Mucosa of stomach (tissue), 1 donor: ENCODE data around the gene GPATCH4.
A peak's percentile ranks its signal among the peaks of the same experiment; 100 is the strongest.

Experiments
- H3K27me3 ChIP-seq: one replicate; pipeline ENCODE4 v1.7.0; 2013; ENCODE audit warnings: mild to moderate bottlenecking, low read length; ENCODE audit not compliant: control insufficient read depth, insufficient read depth
- H3K36me3 ChIP-seq: one replicate; pipeline ENCODE4 v1.7.0; 2013; ENCODE audit warnings: low read length; ENCODE audit not compliant: control insufficient read depth, insufficient read depth
- H3K4me1 ChIP-seq: one replicate; pipeline ENCODE4 v1.7.0; 2013; ENCODE audit warnings: mild to moderate bottlenecking, low read length; ENCODE audit not compliant: control insufficient read depth, insufficient read depth
- H3K4me3 ChIP-seq: one replicate; pipeline ENCODE4 v1.7.0; 2013; ENCODE audit warnings: low read length
- H3K9ac ChIP-seq: one replicate; pipeline ENCODE4 v1.7.0; 2013; ENCODE audit warnings: mild to moderate bottlenecking, low read length, moderate library complexity
- H3K9me3 ChIP-seq: one replicate; pipeline ENCODE4 v1.7.0; 2013; ENCODE audit warnings: mild to moderate bottlenecking, low read length, moderate library complexity; ENCODE audit not compliant: control insufficient read depth
- donor health status: Pancreatic carcinoma.

Gene GPATCH4

DNA sequence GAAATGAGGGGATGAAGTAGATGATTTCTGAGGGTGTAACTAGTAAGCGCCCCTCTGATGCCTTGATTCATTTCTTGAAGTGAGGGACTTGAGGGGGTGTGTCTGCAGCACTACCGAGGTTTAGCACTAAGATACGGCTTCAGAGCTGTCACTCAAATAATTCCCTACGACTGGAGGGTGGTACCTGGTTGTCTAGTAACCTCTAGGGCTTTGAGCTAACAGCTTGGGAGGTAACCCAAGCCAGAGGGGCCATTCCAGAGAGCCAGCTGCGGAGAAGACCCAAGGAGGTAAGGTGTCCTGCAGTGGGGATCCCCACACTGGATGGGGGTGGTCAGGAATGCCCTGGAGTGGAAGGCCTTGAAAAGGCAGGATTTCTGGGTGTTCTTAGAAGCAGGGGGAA, 21.8 kb downstream of the GPATCH4 start, which contains the start of gene TTC24:
Gene TTC24, plus strand, starts transcription at position 252 of the 400 bp plus-strand sequence. CDS start 1,642 bp downstream, outside the sequence.
- no peaks in the 10 kb centered on the region for H3K9me3 ChIP-seq
- no peaks in the 10 kb centered on the region for H3K27me3 ChIP-seq
- H3K4me1 ChIP-seq: peaks cover 22% of the 10 kb centered on the region
- no peak within 1 kb of the TSS for H3K9ac ChIP-seq
- no peak within 1 kb of the TSS for H3K4me3 ChIP-seq
- no peaks in the 10 kb centered on the region for H3K36me3 ChIP-seq

DNA sequence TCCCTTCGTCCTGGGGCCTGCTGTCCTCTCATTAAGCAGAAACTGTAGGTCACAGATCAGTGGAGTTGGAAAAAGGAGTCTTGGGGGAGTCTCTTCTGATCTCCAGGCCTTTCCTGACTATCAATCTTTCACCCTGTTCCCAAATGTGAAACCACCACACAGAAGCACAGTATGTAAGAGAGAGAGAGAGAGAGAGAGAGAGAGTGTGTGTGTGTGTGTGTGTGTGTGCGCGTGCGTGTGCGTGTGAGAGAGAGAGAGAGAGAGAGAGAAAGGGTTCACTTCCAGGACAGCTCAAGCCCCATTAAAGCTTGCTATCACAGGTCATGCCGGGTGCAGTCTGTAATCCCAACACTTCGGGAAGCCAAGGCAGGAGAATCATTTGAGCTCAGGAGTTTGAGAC, 23.2 kb downstream of the GPATCH4 start:
- H3K4me1 ChIP-seq: peaks cover 16% of the 10 kb centered on the region
- H3K9me3 ChIP-seq: no peaks in the 10 kb centered on the region
- H3K9ac ChIP-seq: peak overlapping the region; percentile 56
- H3K27me3 ChIP-seq: no peaks in the 10 kb centered on the region
- no peaks in the 10 kb centered on the region for H3K36me3 ChIP-seq
- H3K4me3 ChIP-seq: no peak overlapping the region

DNA sequence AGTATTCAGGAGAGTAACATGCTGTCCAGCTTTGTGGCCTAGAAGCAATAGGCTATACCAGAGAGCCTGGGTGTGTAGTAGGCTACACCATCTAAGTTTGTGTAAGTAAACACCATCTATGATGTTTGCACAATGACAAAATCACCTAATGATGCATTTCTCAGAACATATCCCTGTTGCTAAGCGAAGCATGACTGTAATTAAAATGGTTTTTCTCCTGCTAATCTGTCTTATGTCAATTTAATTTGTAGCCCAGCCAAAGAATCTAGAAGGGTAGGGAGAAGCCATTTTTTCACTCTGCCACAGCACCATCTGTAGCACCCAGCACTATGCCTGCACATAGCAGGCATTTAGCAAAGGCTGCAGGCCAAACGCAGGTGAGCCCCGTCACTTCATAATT, 23.7 kb downstream of the GPATCH4 start:
- Histone ChIP-seq H3K27me3 (no peaks in the 10 kb centered on the region), H3K4me3 (no peak overlapping the region), H3K36me3 (no peaks in the 10 kb centered on the region), H3K9ac (peak overlapping the region; percentile 56), H3K4me1 (peaks cover 20% of the 10 kb centered on the region), H3K9me3 (no peaks in the 10 kb centered on the region)

DNA sequence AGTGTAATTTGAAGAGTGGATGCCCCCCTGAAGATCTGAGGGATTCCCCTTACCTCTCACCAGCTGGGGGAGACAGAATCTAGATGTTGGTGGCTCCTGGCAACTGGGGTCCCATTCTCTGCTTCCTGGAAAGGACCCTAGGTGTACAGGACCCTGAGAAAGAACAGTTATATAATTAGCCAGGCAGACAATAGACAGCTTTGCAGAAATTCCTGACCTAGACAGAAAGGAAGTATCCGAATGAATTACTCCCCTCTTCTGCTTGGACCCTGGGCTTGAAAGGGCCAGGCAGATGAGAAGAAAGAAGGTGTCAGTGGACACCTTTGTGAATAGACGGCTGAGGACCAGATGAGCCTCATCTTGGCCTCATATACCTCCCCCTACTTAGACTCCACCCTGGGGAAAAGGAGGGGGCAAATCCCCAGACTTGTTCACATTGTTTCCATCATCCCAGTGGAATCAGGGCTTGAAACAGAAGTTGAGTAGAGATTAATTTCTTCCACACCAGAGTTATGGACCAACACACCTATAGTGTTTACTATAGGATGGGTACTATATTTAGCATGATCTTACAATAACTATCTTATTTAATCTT, 27.1 kb downstream of the GPATCH4 start:
- Histone ChIP-seq H3K9me3 (no peaks in the 10 kb centered on the region), H3K4me3 (no peak overlapping the region), H3K27me3 (no peaks in the 10 kb centered on the region), H3K9ac (no peak overlapping the region), H3K4me1 (peaks cover 37% of the 10 kb centered on the region), H3K36me3 (no peaks in the 10 kb centered on the region)

DNA sequence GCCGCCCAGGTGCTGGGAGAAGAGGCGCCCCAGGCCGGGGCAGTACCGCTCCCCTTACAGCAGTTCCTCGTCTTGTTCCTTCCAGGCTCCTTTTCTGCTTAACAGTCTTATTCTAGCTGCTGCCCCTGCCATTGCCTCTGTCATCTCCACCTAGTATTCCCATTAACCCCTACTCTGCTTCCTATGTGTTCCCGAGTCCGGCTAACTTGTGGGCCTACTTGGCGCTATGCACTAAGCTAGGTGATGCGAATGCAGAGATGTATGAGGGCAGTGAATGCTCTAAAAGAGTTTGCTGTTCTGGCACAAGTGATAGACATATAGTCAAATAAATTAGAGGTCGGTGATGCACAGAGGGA, 28.6 kb downstream of the GPATCH4 start:
- peaks cover 32% of the 10 kb centered on the region for H3K4me1 ChIP-seq
- peak overlapping the region; percentile 2 for H3K4me3 ChIP-seq
- no peaks in the 10 kb centered on the region for H3K36me3 ChIP-seq
- no peaks in the 10 kb centered on the region for H3K27me3 ChIP-seq
- H3K9me3 ChIP-seq: no peaks in the 10 kb centered on the region
- H3K9ac ChIP-seq: peak overlapping the region; percentile 42

DNA sequence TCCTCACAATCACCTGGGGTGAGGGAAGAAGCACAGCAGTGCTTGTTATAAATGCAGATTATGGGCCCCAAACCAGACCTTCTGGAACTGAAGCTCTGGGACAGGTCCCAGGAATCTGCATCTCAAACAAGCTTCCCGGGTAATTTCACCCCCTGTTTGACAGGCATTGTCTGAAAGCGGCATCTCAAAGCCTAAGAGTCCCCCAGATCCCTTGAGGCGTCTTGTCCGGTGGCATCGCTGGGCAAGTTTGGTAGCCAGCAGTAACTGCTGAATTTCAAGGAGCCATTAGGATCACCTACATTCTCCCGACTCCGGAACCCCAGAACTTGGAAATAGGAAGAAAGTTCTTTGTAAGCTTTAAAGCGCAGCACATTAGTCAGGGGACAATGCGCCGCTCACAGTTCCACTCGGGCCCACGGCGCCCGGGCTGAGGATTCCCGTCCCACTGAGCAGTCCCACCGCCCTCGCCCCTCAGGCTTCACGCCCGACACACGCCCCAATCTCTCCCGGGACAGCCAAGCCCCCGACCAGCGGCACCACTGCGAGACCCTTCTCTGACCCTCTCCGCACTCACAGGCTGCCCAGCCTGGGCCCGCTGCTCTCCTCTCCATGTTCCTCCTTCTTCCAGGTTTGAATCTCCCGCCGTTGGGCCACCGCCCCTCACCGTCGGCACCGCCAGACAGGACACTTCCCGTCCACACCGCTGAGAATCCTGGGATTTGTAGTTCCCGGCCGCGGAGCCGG, 29.2 kb downstream of the GPATCH4 start, which contains the start of gene IQGAP3:
Gene IQGAP3, minus strand, starts transcription at position 647 of the 744 bp plus-strand sequence. Its CDS starts 36 bp downstream, at position 611.
- H3K27me3 ChIP-seq: no peaks in the 10 kb centered on the region
- peak within 1 kb of the TSS; percentile 42 for H3K9ac ChIP-seq
- peaks cover 32% of the 10 kb centered on the region for H3K4me1 ChIP-seq
- no peaks in the 10 kb centered on the region for H3K9me3 ChIP-seq
- no peaks in the 10 kb centered on the region for H3K36me3 ChIP-seq
- peak within 1 kb of the TSS; percentile 2 for H3K4me3 ChIP-seq

DNA sequence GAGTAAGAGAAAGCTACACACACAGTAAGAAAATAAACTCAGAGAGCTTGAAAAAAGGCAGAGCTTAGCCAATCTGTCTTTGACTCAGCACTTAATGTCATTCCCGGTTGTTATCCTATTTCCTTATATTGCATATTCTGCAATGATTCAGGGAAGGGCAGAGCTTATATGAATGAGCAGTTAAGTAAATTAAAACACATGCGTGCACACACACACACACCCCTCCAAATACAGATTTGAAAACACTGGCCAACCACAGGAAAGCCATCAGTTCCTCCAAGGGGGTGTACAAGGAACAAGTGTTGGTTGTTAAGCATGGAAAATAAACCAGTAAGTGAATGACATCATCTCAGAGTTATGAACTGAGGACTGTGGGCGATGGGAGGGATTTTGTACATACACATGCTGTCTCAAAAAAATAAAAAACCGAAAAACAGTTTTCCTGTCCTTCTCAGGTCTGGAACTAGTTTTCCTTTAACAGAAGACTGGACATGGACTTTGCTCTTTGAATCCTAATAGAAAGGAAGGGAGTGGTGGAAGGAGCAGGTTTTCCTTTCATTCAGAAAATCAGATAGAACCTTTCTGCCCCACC, 29.9 kb downstream of the GPATCH4 start:
- peaks cover 26% of the 10 kb centered on the region for H3K4me1 ChIP-seq
- no peaks in the 10 kb centered on the region for H3K9me3 ChIP-seq
- no peaks in the 10 kb centered on the region for H3K27me3 ChIP-seq
- H3K9ac ChIP-seq: peak overlapping the region; percentile 42
- H3K4me3 ChIP-seq: no peak overlapping the region
- no peaks in the 10 kb centered on the region for H3K36me3 ChIP-seq

DNA sequence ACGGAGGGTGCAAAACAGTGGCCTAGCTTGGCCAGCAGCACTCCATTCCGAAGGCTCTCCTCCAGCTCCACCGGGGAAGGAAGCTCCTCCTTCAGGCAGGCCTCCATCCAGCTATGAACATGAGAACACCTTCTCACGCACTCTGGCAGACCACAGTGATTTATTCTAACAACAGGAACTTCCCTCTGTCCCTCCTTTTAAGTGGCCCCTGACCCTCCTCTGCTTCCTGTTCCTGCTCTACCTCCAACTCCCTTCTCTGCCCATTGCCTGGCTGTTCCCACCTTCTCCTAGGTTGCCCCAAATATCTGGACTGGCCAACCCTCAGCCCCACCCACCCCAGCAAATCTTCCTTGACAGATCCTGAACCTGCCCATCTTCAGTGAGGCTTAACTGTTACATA, 34.8 kb downstream of the GPATCH4 start:
- Histone ChIP-seq H3K9ac (no peak overlapping the region), H3K9me3 (no peaks in the 10 kb centered on the region), H3K27me3 (no peaks in the 10 kb centered on the region), H3K4me1 (peaks cover 10% of the 10 kb centered on the region), H3K36me3 (no peaks in the 10 kb centered on the region), H3K4me3 (no peak overlapping the region)

DNA sequence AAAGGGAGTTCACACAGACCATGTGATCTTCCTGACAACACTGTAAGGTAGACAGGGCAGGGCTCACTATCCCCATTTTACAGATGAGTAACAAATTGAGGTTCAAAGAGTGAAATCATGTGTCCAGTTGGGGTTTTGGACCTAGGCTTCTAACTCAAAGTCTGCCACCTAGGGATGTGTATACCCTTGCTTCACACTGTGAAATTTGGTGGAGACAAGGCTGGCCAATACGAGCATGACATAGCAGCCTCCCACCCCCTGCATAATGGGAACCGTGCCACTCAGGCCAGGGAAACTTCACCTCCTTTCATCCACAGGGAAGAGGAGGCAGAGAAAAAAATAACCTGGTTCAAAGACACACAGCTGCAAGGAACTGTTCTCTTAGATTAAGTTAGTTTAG, 35.8 kb downstream of the GPATCH4 start:
- Histone ChIP-seq H3K4me3 (no peak overlapping the region), H3K36me3 (no peaks in the 10 kb centered on the region), H3K9ac (no peak overlapping the region), H3K9me3 (no peaks in the 10 kb centered on the region), H3K27me3 (no peaks in the 10 kb centered on the region), H3K4me1 (peaks cover 8% of the 10 kb centered on the region)

DNA sequence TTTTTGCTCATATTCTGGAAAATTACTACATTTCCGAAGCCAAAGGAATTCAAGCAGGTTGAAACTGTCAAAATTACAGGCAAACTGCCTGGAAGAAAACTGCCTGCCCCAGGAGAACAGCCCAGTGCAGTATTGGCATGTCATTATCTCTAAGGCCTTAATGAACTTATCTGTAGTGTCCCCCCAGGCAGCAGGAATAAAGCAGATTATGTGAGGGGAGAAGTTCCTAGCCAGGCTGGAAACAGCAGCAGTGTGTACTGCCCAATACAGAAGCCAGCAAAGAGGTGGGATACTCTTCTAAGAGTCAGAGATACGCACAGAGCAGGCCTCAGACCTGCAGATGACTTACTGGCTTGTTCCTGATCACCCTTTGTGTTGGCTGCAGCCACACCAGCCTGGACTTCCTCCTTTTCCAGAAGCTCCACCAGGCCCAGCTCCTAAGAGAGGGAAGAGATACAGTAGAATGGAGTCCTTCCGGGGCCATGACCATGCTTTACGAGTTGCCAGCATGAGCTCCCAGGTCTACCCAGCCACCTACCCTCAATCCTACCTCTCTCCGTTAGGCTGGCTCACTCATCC, 40.6 kb downstream of the GPATCH4 start:
- Histone ChIP-seq H3K27me3 (no peaks in the 10 kb centered on the region), H3K9me3 (no peaks in the 10 kb centered on the region)

DNA sequence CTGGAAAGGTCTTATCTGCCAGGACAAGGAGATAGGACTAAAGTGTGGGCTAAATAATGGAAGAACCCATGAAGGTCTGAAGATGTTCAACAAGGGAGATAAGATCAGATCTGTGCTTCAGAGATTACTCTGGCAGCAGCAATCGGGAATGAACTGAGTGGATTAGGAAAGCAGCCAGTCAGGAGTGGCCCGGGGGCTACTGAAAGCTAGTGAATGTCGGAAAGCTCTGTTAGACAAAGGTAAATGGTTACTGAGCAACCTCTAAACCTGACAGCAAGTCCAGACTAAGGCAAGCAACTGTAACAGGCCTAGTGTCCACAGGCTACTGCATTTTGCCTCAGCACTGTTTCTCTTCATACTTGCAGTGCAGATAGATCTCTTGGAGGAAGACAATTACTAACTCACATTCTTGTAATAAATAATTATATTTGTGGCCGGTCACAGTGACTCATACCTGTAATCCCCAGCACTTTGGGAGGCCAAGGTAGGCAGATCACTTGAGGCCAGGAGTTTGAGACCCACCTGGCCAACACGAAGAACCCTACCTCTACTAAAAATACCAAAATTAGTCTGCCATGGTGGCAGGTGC, 41.4 kb downstream of the GPATCH4 start:
- Histone ChIP-seq H3K4me3 (no peak overlapping the region), H3K9me3 (no peaks in the 10 kb centered on the region), H3K9ac (no peak overlapping the region), H3K27me3 (no peaks in the 10 kb centered on the region), H3K36me3 (no peaks in the 10 kb centered on the region), H3K4me1 (no peaks in the 10 kb centered on the region)

More for the DNA sequence above, 40.6 kb downstream of the GPATCH4 start:
- Histone ChIP-seq H3K4me3 (no peak overlapping the region), H3K4me1 (no peaks in the 10 kb centered on the region), H3K36me3 (no peaks in the 10 kb centered on the region), H3K9ac (no peak overlapping the region)
